HT1080 (cell line): ENCODE data around the gene TIMM9. TPM values are rescaled to one million over a fixed set of nuclear protein-coding genes. Genes with fewer than 3 reads are reported as not detected.
"Not testable (repeated sequence)": the region's sequence is repeated elsewhere in the genome, so short reads cannot be mapped to it uniquely, and the experiment has no call there.

Source experiments
- DNase-seq: peaks from one replicate; pipeline ENCODE4 v3.0.0-alpha.2; 2015; ENCODE audit warnings: low read depth
- polyA plus RNA-seq, 2 experiments: library from polyadenylated mRNA; depleted of rRNA; stranded (reverse); fragments of >200 nt; gene quantifications; 2 replicates each; pipeline ENCODE4 v1.2.3, GENCODE V29; 2015
- total RNA-seq: library from RNA; depleted of rRNA; stranded (reverse); fragments of >200 nt; shearing (Covaris generic); gene quantifications from 2 replicates; pipeline ENCODE4 v1.2.3, GENCODE V29; 2014; rRNA removed

The TIMM9 gene
- total RNA-seq: 51.5 and 52.1 TPM in 2 replicates
- polyA plus RNA-seq (2015; cell fraction: cytosol; rRNA removed): 115 and 252 TPM in 2 replicates
- 39.1 and 91.5 TPM in 2 replicates for polyA plus RNA-seq (2015; cell fraction: nucleus; rRNA removed)

DNA sequence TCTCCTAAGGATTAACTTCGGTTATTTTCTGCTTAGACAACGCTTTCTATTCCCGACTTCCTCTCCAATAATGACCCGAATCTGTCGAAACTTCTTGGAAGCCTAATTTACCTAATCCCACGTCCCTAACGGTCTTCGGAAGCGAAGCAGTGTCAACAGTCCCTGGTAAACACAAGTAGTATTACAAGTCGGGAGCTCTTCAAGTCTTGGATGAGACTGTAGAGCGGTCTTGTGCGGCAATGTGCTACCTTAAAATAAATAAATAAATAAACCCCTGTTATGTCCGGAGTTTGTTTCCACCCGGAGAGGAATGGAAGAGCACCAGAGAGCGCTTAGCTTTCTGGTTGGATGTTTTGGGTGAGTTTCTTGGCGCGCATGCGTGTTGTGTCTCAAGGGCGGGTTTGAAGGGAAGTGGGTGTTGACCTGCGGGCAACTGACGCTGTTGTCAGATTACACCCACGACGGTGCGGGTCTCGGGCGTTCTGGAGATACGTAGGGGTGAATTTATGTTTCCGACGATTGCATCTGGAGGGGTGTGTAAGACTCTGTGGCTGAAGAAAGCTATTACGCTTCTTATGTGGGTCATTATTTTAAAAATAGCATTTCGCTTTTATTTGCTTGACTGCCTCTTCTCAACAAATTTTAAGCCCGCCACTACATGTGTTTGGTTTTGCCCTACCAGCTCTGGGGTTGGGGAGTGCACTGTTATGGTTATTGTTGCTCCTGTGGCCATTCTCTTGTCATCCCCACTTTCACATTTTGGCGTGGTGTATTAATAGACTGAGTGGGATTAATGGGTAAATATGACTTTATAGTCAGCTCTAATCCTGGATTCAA lies at the start of gene TIMM9, which contains the start of gene KIAA0586:
Gene TIMM9 (minus strand): TSS at position 251 of the 837 bp plus-strand sequence. CDS start 15,586 bp downstream, outside the sequence.
Gene KIAA0586 (plus strand): TSS at position 439 of the 837 bp plus-strand sequence. CDS start 546 bp downstream, outside the sequence.
- peak; percentile 97 for DNase-seq

- no peak for DNase-seq
Measured at GRCh38 chr14:58476320-58476719, 49.0 kb upstream of the TIMM9 start.

- DNase-seq: no peak
Measured at GRCh38 chr14:58469309-58469708, 42.0 kb upstream of the TIMM9 start.

DNA sequence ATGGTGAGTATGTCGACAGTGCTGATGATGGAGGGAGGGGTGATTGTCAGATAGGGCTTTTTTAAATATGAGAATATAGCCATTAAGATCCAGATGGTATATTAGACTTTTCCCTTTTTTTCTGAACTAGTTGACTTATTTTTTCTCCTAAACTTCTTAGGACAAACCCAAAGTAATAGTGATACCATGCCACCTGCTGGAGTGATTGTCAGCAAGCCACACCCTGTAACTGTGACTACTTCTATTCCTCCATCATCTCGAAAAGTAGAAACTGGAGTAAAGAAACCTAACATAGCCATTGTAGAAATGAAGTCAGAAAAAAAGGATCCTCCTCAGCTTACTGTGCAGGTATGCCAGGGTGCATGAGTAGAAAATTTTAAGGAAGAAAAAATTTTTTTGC lies 40.2 kb upstream of the TIMM9 start:
- DNase-seq: no peak

DNA sequence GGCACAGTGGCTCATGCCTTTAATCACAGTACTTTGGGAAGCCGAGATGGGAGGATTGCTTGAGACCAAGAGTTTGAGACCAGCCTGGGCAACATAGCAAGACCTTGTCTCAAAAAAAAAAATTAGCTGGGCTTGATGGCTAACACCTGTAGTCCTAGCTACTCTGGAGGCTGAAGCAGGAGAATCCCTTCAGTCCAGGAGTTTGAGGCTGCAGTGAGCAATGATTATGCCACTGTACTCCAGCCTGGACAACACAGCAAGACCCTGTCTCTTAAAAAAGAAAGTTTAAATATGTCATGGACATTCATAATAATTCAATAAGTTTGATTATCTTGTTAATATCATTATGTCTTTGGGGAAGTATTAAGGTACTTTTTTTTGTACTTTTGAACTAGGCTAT lies 39.1 kb upstream of the TIMM9 start:
- no peak for DNase-seq

GRCh38 chr14:58465421-58465820 lies 38.1 kb upstream of the TIMM9 start:
- peak; percentile 15 for DNase-seq

- no peak for DNase-seq
Measured at GRCh38 chr14:58464652-58465051, 37.3 kb upstream of the TIMM9 start.

GRCh38 chr14:58463147-58463546 lies 35.8 kb upstream of the TIMM9 start:
- DNase-seq: no peak

GRCh38 chr14:58460772-58461171 lies 33.4 kb upstream of the TIMM9 start:
- DNase-seq: no peak

DNA sequence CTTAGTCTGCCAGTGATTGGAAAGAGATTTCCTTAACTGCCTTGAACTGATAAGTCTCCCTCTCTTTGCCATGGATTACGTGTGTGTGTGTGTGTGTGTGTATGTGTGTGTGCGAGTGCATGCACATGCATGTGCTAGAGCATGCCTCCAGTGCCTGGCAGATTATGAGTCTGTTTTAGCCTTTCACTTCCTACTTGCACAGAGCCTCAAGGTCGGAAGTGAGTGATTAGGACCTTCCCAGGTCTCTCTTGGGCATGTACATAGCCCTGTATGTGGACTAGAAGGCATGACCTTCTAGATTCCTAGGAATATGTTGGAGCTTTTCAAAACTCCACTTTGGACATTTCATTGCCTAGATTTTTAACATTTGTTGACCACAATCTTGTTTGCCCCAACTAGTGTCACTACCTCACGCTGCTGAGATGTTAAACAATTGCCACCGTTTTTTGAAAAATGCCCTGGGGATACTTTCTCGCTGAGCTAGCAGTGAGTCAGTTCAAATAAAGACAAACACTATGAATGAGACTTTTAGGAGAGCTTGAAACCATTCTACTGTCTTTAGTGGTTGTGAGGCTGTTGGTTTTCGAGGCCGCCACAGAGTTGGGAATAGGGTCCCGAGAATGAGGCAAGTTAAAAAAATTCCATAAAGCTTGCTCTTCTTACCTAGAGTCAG lies 28.4 kb upstream of the TIMM9 start:
- peak; percentile 55 for DNase-seq

GRCh38 chr14:58444627-58445026 lies 17.3 kb upstream of the TIMM9 start:
- no peak for DNase-seq

DNA sequence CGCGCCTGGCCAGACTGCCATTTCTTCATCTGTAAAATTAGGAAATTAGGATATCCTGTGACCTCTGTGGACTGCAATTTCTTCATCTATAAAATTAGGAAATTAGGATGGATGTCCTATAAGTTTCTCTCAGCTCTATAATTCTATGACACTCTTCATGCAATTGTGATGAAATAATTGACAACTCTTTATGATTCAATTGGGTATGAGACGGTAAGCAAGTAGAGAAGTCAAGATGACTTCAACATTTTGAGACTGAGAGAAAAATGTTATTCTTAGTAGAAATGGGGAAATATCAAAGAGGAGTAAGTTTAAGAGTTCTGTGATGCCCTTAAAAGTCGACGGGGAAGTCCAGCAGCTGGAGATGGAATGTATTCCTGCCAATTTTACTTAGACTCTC lies 12.1 kb upstream of the TIMM9 start:
- no peak for DNase-seq

DNA sequence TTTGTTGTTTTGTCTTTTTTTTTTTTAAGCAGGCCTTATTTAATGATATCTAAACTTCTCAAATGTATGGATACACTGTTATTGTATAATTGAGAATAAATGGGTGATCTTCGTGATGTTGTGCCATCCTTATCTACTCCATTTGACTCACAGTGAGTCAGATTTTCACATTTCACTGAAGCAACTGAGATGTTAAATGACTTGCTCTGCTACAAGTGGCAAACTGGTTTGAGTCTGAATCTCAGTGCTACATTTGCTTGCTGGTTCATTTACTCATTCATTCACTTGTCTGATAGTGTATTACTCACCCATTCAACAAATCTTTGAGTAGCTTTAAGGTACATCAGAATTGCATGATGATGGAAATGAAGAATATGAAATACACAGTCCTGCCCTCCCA lies 2.8 kb upstream of the TIMM9 start:
- DNase-seq: peak; percentile 42

- DNase-seq: peak; percentile 44
Measured at GRCh38 chr14:58428118-58428683, 870 bp upstream of the TIMM9 start.

GRCh38 chr14:58426670-58427280 lies 556 bp downstream of the TIMM9 start:
- DNase-seq: no peak

DNA sequence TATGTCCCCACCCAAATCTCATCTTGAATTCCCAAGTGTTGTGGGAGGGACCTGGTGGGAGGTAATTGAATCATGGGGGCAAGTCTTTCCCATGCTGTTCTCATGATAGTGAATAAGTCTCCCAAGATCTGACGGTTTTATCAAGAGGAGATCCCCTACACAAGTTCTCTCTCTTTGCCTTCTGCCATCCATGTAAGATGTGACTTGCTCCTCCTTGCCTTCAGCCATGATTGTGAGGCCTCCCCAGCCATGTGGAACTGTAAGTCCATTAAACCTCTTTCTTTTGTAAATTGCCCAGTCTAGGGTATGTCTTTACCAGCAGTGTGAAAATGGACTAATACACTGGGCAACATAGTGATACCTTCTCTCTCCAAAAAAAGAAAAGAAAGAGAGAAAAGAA lies 10.4 kb downstream of the TIMM9 start:
- DNase-seq: not testable (repeated sequence)

DNA sequence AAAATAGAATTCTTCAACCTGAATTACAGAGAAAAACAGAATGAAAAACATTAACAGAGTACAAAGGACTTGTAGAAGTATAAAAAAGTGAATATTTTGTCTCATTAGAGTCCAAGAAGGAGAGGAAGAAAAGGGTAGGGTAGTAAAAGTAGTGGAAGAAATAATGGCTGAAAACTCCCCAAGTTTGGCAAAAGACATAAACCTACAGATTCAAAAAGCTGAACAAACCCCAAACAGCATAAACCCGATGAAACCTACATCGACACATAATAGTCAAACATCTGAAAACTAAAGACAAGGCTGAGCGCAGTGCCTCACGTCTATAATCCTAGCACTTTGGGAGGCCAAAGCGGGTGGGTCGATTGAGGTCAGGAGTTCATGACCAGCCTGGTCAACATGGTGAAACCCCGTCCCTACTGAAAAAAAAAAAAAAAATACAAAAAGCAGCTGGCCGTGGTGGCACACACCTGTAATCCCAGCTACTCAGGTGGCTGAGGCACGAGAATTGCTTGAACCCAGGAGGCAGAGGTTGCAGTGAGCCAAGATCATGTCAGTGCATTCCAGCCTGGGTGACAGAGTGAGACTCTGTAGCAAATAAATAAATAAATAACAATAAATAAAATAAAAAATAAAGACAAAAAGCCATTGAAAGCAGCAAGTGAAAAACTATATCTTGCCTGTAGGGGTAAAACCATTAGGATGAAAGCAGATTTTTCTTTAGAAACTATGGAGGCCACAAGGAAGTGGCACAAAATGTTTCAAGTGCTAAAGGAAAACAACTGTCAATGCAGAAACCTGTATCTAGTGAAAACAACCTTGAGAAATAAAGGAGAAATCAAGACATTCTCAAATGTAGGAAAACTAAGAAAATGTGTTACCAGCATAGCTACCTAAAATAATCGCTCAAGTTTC lies 11.4 kb downstream of the TIMM9 start:
- DNase-seq: no peak

- DNase-seq: no peak
Measured at GRCh38 chr14:58414845-58415244, 12.5 kb downstream of the TIMM9 start.

- no peak for DNase-seq
Measured at GRCh38 chr14:58408681-58409215, 18.6 kb downstream of the TIMM9 start.

- DNase-seq: no peak
Measured at GRCh38 chr14:58401587-58401986, 25.7 kb downstream of the TIMM9 start.
